ENCODE measurements around the gene HOXA3. TPM values are rescaled to one million over a fixed set of nuclear protein-coding genes. Genes with fewer than 3 reads are reported as not detected.

The HOXA3 gene
- total RNA-seq, 4 donors from 2014 or later: 6.4 to 22.6 (median 10.3) TPM

GRCh38 chr7:27124096-27124901 is 28.1 kb downstream of the HOXA3 start:
- ATAC-seq: peak; percentile 41
- H3K4me1 ChIP-seq: peaks cover 5 to 89% (median 35%) of the 10 kb centered on the region in 3 donors
- TF ChIP-seq EP300 (IDR thresholded peaks at IDR 0.05) (no peak), POLR2AphosphoS5 (IDR thresholded peaks at IDR 0.05) (peak; percentile 72), POLR2A (IDR thresholded peaks at IDR 0.05) (peak in 1 of 2 donors; percentile 21)
- H3K9me3 ChIP-seq: no peaks in the 10 kb centered on the region
- H3K27ac ChIP-seq: peak overlapping the region; percentile 90 to 99 (median 98)
- 10 to 24% methylated on average over 6 to 13 of the region's 43 CpGs for WGBS, 2 donors (ENCODE audit: low coverage in 1 of 2)
- H3K4me3 ChIP-seq: peak overlapping the region; percentile 50 to 54
- no peaks in the 10 kb centered on the region for H3K27me3 ChIP-seq
- no peaks in the 10 kb centered on the region for H3K36me3 ChIP-seq

DNA sequence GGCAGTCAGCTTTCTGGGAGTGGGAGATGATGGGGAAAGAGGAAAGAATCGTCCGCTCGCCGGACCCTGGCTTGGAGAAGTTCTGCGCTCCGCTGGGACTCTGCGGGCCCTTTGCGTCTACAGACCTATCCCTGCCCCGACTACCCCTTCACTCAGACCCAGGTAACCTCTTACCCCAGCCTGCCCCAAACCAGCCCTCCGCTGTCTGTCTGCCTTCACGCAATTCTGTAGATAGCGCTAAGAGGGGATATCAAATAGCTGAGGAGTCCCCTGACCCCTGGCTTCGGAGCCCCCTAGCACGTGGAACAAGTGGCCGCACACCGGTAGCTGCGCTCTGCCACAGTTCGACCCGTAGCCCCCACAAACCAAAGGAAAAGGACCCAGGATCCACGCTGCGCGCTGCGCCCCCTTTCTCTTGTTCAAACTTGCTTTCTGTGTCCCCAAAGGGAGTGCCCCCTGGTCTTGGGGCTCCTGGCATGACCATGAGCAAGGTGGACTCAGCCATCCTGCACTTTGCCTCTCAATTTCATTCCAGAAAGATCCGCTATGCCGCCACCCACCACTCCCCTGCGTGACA is 28.8 kb downstream of the HOXA3 start:
- WGBS, 2 donors (ENCODE audit: low coverage in 1 of 2): 14 to 20% methylated on average over 8 to 9 of the region's 26 CpGs
- no peaks in the 10 kb centered on the region for H3K27me3 ChIP-seq
- no peaks in the 10 kb centered on the region for H3K36me3 ChIP-seq
- H3K4me1 ChIP-seq: peaks cover 4 to 89% (median 34%) of the 10 kb centered on the region in 3 donors
- TF ChIP-seq POLR2A (IDR thresholded peaks at IDR 0.05) (no peak), EP300 (IDR thresholded peaks at IDR 0.05) (no peak), POLR2AphosphoS5 (IDR thresholded peaks at IDR 0.05) (no peak), CTCF (IDR thresholded peaks at IDR 0.05) (no peak)
- H3K27ac ChIP-seq: peak overlapping the region; percentile 90 to 99 (median 98)
- no peaks in the 10 kb centered on the region for H3K9me3 ChIP-seq
- ATAC-seq: no peak
- peak overlapping the region; percentile 50 to 54 for H3K4me3 ChIP-seq

- no peaks in the 10 kb centered on the region for H3K9me3 ChIP-seq
- H3K36me3 ChIP-seq: no peaks in the 10 kb centered on the region
- TF ChIP-seq EP300 (IDR thresholded peaks at IDR 0.05): no peak
- peak in 1 of 4 experiments; percentile 29 for TF ChIP-seq CTCF (IDR thresholded peaks at IDR 0.05)
- TF ChIP-seq POLR2AphosphoS5 (IDR thresholded peaks at IDR 0.05): no peak
- TF ChIP-seq POLR2A (IDR thresholded peaks at IDR 0.05): no peak
- ATAC-seq: peak; percentile 7
- WGBS, 2 donors (ENCODE audit: low coverage in 1 of 2): 0 to 27% methylated on average over 4 to 6 of the region's 14 CpGs
- H3K4me1 ChIP-seq: peaks cover 2 to 89% (median 35%) of the 10 kb centered on the region in 3 donors
- H3K27ac ChIP-seq: peak overlapping the region; percentile 90 to 99 (median 98)
- H3K4me3 ChIP-seq: peak overlapping the region; percentile 50 to 54
- no peaks in the 10 kb centered on the region for H3K27me3 ChIP-seq
Measured at GRCh38 chr7:27123007-27123476, 29.3 kb downstream of the HOXA3 start.

DNA sequence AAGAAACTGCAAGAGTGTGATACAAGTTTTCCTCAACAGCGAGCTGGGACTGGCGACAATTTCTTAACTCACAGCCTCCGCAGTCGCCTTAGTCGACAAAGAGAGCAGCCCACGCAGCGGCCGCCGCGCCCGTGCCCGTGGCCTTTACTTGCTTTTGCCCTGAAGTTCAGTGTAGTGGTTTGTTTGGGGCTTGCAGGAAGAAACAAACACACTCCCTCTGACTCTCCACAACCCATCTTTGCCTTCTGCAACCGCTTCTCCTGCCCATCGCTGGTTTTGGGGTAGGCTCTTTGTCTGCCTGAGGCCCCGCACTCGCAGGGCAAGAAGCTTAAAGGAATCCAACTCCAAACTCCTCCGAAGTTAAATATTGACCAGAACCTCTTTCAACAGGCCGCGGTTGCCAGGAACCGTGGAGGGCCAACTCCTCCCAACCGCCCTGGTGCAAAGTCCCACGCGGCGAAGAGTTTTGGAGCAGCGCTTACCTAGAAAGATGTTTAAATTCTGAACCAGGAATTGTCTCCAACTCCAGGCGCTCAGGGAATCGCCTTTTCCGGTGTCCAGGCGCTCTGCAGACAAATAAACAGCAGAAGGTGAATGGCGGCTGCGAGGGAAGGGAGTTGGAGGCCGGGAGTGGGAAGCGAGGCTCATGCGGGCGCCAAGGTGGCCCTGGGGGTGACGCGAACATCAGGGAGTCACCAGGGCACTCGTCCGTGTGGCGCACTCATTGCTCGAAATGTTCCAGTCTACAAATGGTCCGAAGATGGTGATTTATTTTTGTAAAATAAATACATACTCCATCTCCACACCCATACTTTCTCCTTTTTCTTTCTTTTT is 30.1 kb downstream of the HOXA3 start:
- Histone ChIP-seq H3K27me3 (no peaks in the 10 kb centered on the region), H3K4me1 (peaks cover 2 to 84% (median 27%) of the 10 kb centered on the region in 3 donors), H3K36me3 (no peaks in the 10 kb centered on the region), H3K4me3 (peak overlapping the region; percentile 50 to 54), H3K9me3 (no peaks in the 10 kb centered on the region), H3K27ac (peak overlapping the region; percentile 90 to 99 (median 98))
- TF ChIP-seq CTCF (IDR thresholded peaks at IDR 0.05): no peak
- no peak for TF ChIP-seq EP300 (IDR thresholded peaks at IDR 0.05)
- TF ChIP-seq POLR2A (IDR thresholded peaks at IDR 0.05): peak in 1 of 2 donors; percentile 12
- TF ChIP-seq POLR2AphosphoS5 (IDR thresholded peaks at IDR 0.05): peak; percentile 42
- ATAC-seq: no peak
- 14 to 20% methylated on average over 14 of the region's 42 CpGs for WGBS, 2 donors (ENCODE audit: low coverage in 1 of 2)

DNA sequence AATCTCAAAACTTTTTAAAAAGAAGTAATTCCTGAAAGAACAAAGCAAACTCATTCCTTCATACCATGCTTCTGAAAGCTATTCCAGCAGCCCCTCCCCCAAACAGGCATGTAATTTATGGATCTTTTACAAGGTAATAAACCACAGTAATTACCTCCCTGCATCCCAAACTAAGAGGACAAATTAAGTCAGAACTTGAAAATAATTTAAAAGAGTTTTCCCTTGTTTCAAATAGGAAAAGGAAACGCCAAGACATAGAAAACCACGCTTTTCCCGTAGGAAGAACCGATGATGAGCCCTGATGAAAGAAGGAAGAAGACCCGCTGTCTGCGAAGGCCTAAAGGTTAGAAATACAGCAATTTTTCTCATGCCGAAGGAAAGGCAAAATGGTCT is 30.7 kb downstream of the HOXA3 start:
- Histone ChIP-seq H3K27ac (peak overlapping the region; percentile 90 to 99 (median 98)), H3K36me3 (no peaks in the 10 kb centered on the region), H3K4me3 (peak overlapping the region; percentile 50 to 54), H3K4me1 (peaks cover 0 to 77% (median 25%) of the 10 kb centered on the region in 3 donors), H3K27me3 (no peaks in the 10 kb centered on the region), H3K9me3 (no peaks in the 10 kb centered on the region)
- 11 to 19% methylated on average over 6 to 7 of the region's 7 CpGs for WGBS, 2 donors (ENCODE audit: low coverage in 1 of 2)
- TF ChIP-seq EP300 (IDR thresholded peaks at IDR 0.05): no peak
- no peak for TF ChIP-seq POLR2A (IDR thresholded peaks at IDR 0.05)
- ATAC-seq: no peak

Measured in gastroesophageal sphincter (tissue), 4 donors.